Osteoblast (primary cell): Measurements from ENCODE around the gene PLEKHA7. TPM values are rescaled to one million over a fixed set of nuclear protein-coding genes. Genes with fewer than 3 reads are reported as not detected.

Experiments
- DNase-seq: peaks from one replicate; pipeline ENCODE4 v3.0.0; 2011; ENCODE audit warnings: low spot score, mixed read lengths; ENCODE audit not compliant: insufficient read length; ENCODE audit errors: missing footprints
- H2AFZ ChIP-seq: 2 replicates; pipeline ENCODE4 v1.6.0; 2011; ENCODE audit warnings: mild to moderate bottlenecking, low read length
- H3K27ac ChIP-seq: 2 replicates; pipeline ENCODE4 v1.5.1; 2011; ENCODE audit warnings: mild to moderate bottlenecking, low read depth, low read length, moderate library complexity
- H3K27me3 ChIP-seq: 2 replicates; pipeline ENCODE4 v1.6.0; 2012; ENCODE audit warnings: mild to moderate bottlenecking, control low read depth, inconsistent platforms, low read length, moderate library complexity; ENCODE audit not compliant: insufficient read depth
- H3K36me3 ChIP-seq: 2 replicates; pipeline ENCODE4 v1.5.1; 2011; ENCODE audit warnings: mild to moderate bottlenecking, low read length, control low read depth, moderate library complexity; ENCODE audit not compliant: insufficient read depth
- H3K4me1 ChIP-seq: 2 replicates; pipeline ENCODE4 v1.5.1; 2011; ENCODE audit warnings: mild to moderate bottlenecking, low read length, control low read depth, moderate library complexity; ENCODE audit not compliant: insufficient read depth
- H3K4me2 ChIP-seq: 2 replicates; pipeline ENCODE4 v1.6.0; 2011; ENCODE audit warnings: mild to moderate bottlenecking, low read length; ENCODE audit not compliant: insufficient read depth
- H3K4me3 ChIP-seq: fragments of 200-600 bp; sonication (generic); 3 replicates; pipeline ENCODE4 v1.5.1; 2012; ENCODE audit warnings: mild to moderate bottlenecking, low read length, inconsistent platforms; ENCODE audit not compliant: insufficient read depth
- H3K79me2 ChIP-seq: 2 replicates; pipeline ENCODE4 v1.6.0; 2012; ENCODE audit warnings: mild to moderate bottlenecking, low read length, control low read depth, inconsistent platforms; ENCODE audit not compliant: insufficient read depth
- H3K9me3 ChIP-seq: 2 replicates; pipeline ENCODE4 v1.5.1; 2011; ENCODE audit warnings: low read depth, low read length, control low read depth
- H4K20me1 ChIP-seq: 2 replicates; pipeline ENCODE4 v1.6.0; 2012; ENCODE audit warnings: mild to moderate bottlenecking, low read length, control low read depth; ENCODE audit not compliant: insufficient read depth
- total RNA-seq: library from RNA; depleted of rRNA; stranded (reverse); fragments of >200 nt; gene quantifications from 2 replicates; pipeline ENCODE4 v1.2.3, GENCODE V29; 2012
- TF ChIP-seq, protein P1 (sequence below): IDR thresholded peaks from 2 replicates; pipeline ENCODE4 v1.5.1; 2011; ENCODE audit warnings: mild to moderate bottlenecking, low read depth, low read length, moderate library complexity; ENCODE audit errors: extremely low read depth

PLEKHA7 gene
- total RNA-seq, 1 donor = 1.1 TPM

DNA sequence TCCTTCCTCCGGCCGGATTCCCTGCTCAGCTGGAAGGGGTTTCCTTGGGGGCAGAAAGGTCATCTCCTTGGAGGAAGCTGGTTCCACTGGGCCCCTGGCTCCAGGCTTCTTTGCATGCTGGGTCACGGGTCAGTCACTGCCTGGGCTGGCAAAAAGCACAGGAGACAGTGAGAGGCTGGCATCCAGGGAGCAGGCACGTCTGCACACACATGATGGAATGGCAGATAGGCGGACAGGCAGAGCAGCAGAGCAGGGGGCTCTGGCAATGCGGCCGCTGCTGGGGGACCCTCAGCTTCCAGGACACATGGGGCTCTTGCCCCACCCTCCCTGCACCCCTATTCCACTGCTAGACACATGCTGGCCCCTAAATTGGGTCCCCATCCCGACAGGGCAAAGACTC lies 235.3 kb downstream of the PLEKHA7 start:
- H3K27me3 ChIP-seq = no peaks in the 10 kb centered on the region
- H3K79me2 ChIP-seq = no peaks in the 10 kb centered on the region
- no peaks in the 10 kb centered on the region for H4K20me1 ChIP-seq
- no peak overlapping the region for H3K4me2 ChIP-seq
- peaks cover 4% of the 10 kb centered on the region for H3K4me1 ChIP-seq
- H3K36me3 ChIP-seq = no peaks in the 10 kb centered on the region
- DNase-seq = peak; percentile 58
- no peak overlapping the region for H3K4me3 ChIP-seq
- H3K27ac ChIP-seq = no peak overlapping the region
- H3K9me3 ChIP-seq = no peaks in the 10 kb centered on the region
- H2AFZ ChIP-seq = no peak overlapping the region
- TF ChIP-seq, protein P1, sequence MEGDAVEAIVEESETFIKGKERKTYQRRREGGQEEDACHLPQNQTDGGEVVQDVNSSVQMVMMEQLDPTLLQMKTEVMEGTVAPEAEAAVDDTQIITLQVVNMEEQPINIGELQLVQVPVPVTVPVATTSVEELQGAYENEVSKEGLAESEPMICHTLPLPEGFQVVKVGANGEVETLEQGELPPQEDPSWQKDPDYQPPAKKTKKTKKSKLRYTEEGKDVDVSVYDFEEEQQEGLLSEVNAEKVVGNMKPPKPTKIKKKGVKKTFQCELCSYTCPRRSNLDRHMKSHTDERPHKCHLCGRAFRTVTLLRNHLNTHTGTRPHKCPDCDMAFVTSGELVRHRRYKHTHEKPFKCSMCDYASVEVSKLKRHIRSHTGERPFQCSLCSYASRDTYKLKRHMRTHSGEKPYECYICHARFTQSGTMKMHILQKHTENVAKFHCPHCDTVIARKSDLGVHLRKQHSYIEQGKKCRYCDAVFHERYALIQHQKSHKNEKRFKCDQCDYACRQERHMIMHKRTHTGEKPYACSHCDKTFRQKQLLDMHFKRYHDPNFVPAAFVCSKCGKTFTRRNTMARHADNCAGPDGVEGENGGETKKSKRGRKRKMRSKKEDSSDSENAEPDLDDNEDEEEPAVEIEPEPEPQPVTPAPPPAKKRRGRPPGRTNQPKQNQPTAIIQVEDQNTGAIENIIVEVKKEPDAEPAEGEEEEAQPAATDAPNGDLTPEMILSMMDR = no peak

DNA sequence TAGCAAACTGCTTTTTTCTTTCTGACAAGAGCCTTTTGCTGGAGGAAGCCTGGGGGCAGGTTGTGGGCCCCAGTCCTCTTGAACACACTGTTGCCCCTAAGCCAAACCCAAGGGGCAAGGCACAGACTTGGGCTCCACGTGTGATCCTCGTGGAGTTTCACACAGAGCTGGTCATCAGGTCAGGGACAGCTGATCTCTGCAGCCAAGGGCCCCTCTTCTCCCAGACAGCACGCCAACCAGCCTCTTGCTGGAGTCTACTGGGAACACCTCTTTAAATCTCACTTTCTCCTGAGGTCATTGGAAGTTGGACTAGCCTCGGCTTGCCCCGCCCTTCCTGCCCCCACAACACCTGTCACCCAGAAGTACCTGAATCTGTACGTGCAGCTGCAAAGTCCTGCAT lies 235.9 kb downstream of the PLEKHA7 start:
- Histone ChIP-seq H3K27ac (no peak overlapping the region), H3K4me2 (no peak overlapping the region), H3K36me3 (no peaks in the 10 kb centered on the region), H3K27me3 (no peaks in the 10 kb centered on the region), H3K4me3 (no peak overlapping the region), H4K20me1 (no peaks in the 10 kb centered on the region), H3K9me3 (no peaks in the 10 kb centered on the region), H3K79me2 (no peaks in the 10 kb centered on the region), H3K4me1 (peaks cover 4% of the 10 kb centered on the region), H2AFZ (no peak overlapping the region)
- DNase-seq = no peak
- TF ChIP-seq, protein P1 = no peak

DNA sequence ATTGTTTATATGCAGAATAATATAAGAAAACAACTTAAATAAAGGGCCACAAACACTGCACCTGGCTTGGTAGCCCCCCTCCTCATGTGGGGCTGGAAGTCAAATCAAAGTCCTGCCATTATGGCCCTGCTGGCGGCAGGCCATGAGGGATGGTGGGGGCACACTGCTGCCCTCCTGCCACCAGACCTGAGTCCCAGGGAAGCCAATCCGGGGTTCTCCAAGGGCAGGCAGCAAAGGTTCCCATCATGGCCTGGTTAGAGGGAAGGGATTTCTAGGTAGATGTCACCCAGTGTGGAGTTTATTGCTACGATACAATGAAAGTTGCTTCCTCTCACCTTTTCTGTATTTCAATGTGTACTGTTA lies 236.6 kb downstream of the PLEKHA7 start:
- Histone ChIP-seq H4K20me1 (no peaks in the 10 kb centered on the region), H2AFZ (no peak overlapping the region), H3K36me3 (no peaks in the 10 kb centered on the region), H3K4me2 (no peak overlapping the region), H3K9me3 (no peaks in the 10 kb centered on the region), H3K27me3 (no peaks in the 10 kb centered on the region), H3K4me3 (no peak overlapping the region), H3K79me2 (no peaks in the 10 kb centered on the region), H3K27ac (no peak overlapping the region), H3K4me1 (peaks cover 4% of the 10 kb centered on the region)
- DNase-seq = peak; percentile 49
- TF ChIP-seq, protein P1 = no peak

DNA sequence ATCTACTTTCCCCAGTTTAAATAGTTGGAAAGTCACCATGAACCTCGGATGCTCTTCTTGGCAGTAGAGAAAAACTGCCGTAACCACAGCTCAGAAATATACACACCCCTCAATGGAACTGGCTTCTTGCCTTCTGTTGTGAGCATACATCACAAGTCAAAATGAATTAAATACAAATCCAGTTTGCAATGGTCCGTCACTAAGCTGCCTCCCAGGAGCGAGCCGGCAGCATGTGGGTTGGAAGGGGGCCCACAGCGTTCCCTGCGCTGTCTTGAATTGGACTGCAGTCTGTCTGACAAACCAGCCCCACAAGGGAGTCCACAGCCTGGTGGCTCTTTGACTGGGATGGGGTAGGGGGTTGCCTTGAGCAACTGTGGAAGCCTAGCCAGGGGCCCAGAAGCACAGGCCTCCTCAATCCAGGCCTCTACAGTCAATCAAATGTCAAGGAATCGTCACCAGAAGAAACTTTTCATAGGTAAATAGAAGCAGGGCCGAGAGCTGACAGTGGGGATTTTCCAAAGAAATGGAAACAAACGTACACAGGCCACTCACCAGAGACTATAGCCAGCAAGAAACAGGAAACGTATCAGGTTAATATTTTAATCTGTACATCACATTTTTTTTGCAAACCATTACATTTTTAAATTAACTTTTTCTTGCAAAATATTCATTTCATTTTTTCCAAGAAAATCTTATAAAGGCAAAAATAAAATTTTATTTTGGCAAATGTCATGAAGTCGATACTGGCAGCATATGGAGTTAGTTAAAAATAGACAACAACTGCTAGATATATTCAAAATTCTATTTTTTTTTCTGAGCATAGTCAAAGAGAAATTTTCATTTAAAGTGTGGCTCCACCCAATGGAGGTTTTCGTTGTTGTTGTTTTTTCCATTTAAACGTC lies 237.3 kb downstream of the PLEKHA7 start:
- peak overlapping the region; percentile 17 for H3K4me2 ChIP-seq
- H3K79me2 ChIP-seq = no peaks in the 10 kb centered on the region
- H3K27ac ChIP-seq = no peak overlapping the region
- peaks cover 4% of the 10 kb centered on the region for H3K4me1 ChIP-seq
- TF ChIP-seq, protein P1 = no peak
- H3K9me3 ChIP-seq = no peaks in the 10 kb centered on the region
- H3K4me3 ChIP-seq = no peak overlapping the region
- H2AFZ ChIP-seq = peak overlapping the region; percentile 58
- peak; percentile 83 for DNase-seq
- no peaks in the 10 kb centered on the region for H3K27me3 ChIP-seq
- H3K36me3 ChIP-seq = no peaks in the 10 kb centered on the region
- no peaks in the 10 kb centered on the region for H4K20me1 ChIP-seq
